ENCODE results near the gene PWP1.

PWP1 gene

GRCh38 chr12:107736914-107737313 lies 51.3 kb downstream of the PWP1 start:
- peak; percentile 0 for TF ChIP-seq CTCF (IDR thresholded peaks at IDR 0.05; ENCODE audit: extremely low read depth, missing control alignments)
- peak; percentile 68 for DNase-seq (ENCODE audit: low spot score)

GRCh38 chr12:107748472-107748871 lies 62.9 kb downstream of the PWP1 start:
- no peak for DNase-seq (ENCODE audit: low spot score)
- TF ChIP-seq CTCF (IDR thresholded peaks at IDR 0.05; ENCODE audit: extremely low read depth, missing control alignments), result no peak

- no peak for TF ChIP-seq CTCF (IDR thresholded peaks at IDR 0.05; ENCODE audit: extremely low read depth, missing control alignments)
- no peak for DNase-seq (ENCODE audit: low spot score)
These were observed 63.5 kb downstream of the PWP1 start for GRCh38 chr12:107749083-107749482.

GRCh38 chr12:107759410-107759809 lies 73.8 kb downstream of the PWP1 start:
- no peak for TF ChIP-seq CTCF (IDR thresholded peaks at IDR 0.05; ENCODE audit: extremely low read depth, missing control alignments)
- DNase-seq (ENCODE audit: low spot score), result no peak

GRCh38 chr12:107760207-107760808 lies 74.7 kb downstream of the PWP1 start:
- TF ChIP-seq CTCF (IDR thresholded peaks at IDR 0.05; ENCODE audit: extremely low read depth, missing control alignments), result no peak
- peak; percentile 51 for DNase-seq (ENCODE audit: low spot score)

GRCh38 chr12:107760809-107761501 lies 75.4 kb downstream of the PWP1 start, which contains the start of gene PRDM4:
Gene PRDM4, minus strand, starts transcription at chr12:107761137. Its CDS starts 622 bp downstream, at chr12:107760515.
- peak; percentile 99 for DNase-seq (ENCODE audit: low spot score)
- TF ChIP-seq CTCF (IDR thresholded peaks at IDR 0.05; ENCODE audit: extremely low read depth, missing control alignments), result peak; percentile 87

GRCh38 chr12:107761502-107761904 lies 75.9 kb downstream of the PWP1 start:
- TF ChIP-seq CTCF (IDR thresholded peaks at IDR 0.05; ENCODE audit: extremely low read depth, missing control alignments), result no peak
- DNase-seq (ENCODE audit: low spot score), result no peak

Measured in GM20000 (cell line).